RKO (cell line): ENCODE measurements around the gene CDRT15.
A peak's percentile ranks its signal among the peaks of the same experiment; 100 is the strongest.
"Not testable (repeated sequence)": the region's sequence is repeated elsewhere in the genome, so short reads cannot be mapped to it uniquely, and the experiment has no call there.

Experiments
- DNase-seq: peaks from one replicate; pipeline ENCODE4 v3.0.0-alpha.2; 2016; ENCODE audit warnings: low spot score

Gene CDRT15

DNA sequence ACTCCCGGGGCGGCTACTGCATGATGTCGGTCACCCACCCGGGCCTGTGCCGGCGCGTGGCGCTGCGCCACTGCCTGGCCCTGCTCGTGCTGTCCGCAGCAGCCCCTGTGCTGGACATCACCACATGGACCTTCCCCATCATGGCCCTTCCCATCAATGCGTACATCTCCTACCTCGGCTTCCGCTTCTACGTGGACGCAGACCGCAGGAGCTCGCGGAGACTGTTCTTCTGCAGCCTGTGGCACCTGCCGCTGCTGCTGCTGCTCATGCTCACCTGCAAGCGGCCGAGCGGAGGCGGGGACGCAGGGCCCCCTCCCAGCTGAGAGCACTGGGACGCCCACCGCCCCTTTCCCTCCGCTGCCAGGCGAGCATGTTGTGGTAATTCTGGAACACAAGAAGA, 29.8 kb downstream of the CDRT15 start:
- no peak for DNase-seq

DNA sequence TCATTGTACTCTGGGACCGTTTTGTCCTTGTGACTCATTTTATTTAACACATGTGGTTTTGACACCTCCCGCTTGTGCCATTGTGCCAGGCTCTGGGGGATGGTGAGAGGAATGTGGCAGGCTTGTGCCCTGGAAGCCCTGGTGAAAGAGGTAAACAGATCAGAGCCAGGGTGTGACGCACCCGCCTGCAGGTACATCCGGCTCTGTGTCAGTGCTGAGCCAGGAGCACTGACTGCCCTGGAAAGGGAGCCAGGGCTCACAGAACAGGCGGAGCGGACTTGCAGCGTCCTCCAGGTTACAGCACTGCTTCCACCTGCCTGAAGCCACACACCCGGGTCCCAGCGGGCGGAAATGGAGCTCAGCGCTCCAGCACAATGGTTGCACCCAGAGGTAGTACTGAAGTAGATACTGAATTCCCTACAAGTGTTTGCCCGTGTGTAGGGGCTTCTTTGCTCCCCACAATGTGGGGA, 30.6 kb downstream of the CDRT15 start:
- DNase-seq, result no peak

DNA sequence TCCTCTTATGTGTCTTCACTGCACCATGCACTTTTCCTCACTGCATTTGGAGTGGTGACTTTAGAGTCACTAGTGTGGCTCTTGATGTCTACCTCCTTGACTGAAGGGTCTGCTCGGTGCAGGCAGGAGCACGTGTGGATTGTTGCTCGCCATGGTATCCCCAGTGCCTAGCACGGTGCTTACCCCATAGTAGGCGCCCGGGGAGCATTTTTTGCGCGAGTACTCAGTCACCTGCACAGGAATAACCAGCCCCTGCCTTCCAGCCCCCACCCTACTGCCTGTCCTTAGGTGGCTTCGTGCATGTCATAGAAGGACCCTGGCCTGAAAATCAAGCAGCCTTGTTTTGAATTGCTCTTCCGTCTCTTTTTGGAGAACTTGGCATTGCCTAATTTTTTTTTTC, 31.3 kb downstream of the CDRT15 start:
- DNase-seq, result no peak

DNA sequence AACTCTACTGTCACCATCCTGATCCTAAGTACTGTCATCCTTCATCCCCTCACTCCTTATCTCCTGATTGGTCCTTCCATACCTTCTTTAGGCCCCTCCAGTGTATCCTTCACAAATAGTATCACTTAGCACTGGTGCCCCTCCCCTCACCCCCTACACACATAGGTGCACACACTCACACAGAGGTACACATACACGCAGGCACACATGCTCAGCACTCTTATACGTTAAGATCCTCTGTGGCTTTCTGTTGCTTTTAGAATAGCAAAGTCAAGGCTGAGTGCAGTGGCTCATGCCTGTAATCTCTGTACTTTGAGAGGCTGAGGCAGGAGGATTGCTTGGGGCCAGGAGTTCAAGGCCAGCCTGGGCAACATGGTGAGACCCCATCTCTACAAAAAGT, 32.1 kb downstream of the CDRT15 start:
- no peak for DNase-seq

DNA sequence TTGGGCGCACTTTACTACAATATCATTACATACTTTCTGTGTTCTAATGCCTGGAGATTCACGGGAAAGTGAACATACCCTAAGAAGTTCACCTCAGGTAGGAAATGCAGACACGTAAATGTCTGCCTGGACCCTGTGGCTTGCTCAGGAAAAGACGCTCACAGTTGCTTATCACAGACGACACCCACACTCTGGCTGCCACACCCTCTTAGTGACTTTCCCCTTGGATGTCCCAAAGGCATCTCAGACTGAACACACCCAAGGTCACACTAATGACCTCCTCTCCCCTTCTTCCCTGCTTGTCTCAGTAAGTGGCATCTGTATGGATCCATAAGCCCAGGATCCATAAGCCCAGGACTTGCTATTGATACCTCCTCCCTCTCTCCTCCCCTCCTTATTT, 32.6 kb downstream of the CDRT15 start:
- DNase-seq, result no peak

DNA sequence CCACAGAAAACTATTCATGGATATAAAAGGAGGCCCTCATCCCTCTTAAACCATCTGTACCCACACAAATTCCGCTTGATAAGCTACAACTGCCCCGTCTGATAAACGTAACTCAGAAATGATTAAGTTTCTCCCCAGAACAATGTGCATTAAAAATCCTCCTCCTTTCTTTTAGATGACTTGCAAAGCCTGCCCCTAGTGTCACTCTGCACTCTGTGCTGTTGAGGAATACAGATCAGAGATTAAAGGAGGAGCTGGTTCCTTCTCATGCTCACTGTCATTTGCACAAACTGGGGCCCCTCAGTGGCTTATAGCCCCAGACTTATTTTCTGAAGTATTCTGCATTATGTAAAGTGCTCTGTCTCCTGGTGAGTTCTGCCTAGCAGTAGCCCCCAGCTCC, 33.3 kb downstream of the CDRT15 start:
- DNase-seq, result peak; percentile 11

DNA sequence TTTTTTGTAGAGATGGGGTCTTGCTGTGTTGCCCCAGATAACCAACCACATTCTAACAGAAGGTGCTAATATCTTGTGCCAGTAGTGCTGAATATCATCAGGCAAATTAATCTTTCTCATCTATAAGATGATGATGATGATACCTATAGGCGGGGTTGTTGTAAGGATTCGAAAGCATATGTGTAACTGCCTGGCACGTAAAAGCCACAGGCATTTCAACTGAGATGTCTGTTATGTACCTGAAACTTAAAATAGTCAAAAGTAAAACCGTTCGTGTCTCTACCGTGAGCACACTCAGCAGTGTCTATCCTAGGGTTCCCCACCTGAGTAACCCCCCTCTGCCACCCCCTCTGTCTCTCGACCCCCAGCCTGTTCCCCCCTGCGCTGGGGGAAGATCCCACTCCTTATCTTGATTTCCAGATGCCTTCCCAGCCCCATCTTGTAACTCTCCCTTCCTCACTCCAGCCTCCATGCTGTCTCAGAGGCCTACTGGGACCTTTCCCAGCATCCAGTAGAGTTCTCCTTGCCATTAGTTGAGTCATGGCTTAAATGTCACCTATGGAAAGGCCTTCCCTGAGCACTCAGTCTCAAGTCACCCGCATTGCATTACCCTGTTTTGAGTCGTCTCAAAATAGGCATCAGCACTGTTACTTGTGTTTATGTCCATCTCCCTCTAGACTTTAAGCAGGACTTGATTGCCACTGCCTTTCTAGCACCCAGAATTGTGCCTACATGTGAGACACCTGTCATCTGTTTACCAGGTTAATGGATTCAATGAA, 34.1 kb downstream of the CDRT15 start:
- DNase-seq, result no peak

DNA sequence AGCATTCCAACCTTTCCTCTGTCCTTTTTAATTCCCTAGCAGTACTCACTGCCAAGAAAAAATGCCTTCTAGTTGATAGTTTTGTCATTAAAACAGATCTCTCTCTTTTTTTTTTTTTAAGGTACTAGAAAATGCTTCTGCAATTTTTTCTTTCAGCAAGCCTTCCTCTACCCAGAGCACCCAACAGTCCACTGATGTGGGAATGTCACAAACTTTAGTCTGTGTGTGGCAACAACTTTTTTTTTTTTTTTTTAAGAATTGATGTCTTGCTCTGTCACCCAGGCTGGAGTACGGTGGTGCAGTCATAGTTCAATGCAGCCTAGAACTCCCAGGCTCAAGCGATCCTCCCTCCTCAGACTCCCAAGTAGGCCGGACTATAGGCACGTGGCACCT, 34.7 kb downstream of the CDRT15 start:
- DNase-seq, result no peak

DNA sequence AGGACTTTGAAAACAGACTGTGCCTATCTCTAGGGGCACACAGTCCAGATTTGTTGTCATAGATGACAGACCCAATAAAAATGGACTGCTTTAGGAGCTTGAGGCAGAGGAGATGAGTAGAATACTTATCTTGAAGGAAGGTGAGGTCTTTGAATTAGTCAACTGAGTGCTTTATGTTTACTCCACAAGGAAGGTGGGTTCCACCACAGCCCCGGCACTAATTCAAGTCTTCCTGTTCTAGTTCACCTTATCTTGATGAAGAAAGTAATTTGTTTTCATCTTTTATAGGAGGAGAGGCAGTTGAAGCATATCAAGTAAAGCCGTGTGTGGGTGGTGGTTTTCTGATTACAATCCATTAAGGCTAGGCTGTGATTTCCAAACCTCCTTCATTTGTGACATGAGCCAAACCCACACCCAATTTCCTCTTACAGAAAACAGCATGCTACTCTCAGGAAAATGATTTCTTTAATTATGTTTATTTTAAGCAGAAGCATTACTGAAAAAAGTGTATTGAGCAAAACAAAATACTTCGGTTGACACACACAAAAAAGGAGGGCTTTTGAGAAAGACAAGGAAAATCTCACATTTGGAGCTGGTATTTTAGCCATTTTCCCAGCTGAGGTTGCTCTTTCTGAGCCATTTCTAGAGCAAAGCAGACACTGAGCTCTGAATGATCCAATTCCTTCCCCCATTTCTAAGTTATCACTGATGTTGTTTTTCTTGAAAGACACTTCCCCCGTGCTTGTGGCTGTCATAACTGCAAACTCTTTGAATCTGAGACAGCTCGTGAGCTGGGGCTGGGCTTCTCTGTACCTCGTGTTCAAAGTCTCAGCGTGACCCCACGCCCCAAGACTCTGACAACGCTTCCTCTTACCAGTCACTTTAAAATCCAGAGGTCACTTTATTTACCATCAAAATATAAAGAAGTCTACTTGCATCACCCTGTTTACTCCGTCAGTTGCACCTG, 35.4 kb downstream of the CDRT15 start:
- no peak for DNase-seq

DNA sequence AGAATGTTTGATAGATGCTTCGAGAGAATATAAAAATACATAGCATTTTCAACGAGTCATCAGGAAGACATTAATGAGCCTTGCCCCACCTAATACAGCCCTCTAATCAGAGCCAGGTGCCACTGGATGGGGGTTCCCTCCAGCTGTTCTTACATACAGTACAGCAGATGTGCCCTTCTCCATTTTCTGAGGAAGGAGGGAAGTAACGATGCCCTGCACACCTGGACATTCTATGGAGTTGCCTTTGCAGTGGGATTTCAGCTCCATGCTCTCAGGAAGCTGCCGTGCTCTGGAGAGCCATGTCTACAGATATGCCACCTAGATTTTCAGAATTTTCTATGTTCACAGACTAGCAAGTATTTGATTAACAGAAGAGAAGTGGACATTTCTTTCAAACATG, 36.3 kb downstream of the CDRT15 start:
- DNase-seq, result no peak

DNA sequence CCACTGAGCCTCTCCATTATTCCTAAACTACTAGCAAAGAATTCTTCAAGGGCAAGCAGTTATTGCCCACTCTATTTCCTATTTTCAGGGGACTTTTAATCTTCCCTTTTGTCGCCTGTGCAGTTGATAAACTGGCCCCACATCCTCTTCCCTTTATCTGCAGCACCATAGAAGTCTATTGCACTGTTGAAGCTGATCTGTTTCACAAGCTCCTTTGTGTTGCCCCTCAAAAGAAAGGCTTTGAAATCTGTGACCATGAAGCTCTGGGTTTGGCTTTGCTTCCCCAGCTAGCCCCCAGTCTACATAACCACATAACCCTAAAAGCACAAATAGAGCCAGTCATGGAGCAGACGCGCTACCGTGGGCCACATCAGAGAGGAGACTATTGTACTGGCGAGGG, 37.1 kb downstream of the CDRT15 start:
- no peak for DNase-seq

DNA sequence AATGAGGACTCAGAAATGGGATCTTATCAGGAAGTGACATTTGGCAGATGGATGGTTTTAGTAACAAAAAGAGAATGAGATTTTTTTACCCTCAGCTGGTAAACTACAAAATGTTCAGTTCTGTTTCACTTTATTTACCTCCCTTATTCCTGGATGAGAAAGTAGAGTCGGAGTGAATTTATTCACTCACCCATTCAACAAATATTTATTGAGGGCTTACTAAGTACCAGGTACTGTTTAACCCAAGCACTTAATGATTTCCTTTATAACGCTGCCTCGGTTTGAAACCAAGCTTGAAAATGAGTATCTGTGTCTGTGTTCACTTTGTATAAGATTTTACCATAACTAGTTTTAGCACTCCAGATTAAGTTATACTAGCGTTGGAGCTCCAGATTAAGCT, 38.1 kb downstream of the CDRT15 start:
- DNase-seq, result no peak

DNA sequence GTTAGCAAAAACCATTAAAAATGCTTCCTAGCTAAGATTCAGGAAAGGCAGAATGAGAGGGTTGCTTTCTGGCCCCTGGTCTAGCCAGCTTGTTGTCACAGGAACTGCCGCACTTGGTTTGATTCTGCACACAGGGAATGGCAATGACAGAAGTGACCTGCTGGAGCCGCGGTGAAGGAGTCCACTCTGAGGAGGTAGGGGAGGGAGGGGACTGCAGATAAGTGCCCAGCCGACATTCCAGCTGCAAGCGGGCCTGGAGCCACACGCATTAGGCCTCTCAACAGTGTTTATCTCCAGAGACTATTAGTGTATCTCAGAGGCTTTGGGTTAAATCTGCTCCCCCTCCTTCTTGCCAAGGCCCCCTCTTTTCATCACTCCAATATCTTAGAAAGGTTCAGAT, 38.6 kb downstream of the CDRT15 start:
- no peak for DNase-seq

DNA sequence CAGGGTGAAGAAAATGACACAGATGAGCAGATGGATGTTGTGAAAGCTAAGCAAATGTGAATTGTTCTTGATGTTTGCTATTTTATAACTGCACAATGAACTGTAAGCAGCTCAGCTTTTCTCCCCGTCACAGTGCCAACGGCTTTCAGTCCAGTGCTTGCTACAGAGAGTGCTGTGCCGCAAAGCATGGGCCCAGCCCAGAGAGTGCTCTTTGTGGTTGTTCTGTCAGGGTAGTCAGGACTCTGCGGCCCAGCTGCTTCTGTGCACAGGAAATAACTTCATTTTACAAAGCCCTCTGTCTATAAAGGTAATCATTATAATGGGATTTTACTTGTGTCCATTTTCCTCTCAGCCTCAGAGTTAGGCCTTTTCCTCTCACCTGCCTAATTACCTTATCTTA, 39.1 kb downstream of the CDRT15 start:
- DNase-seq, result no peak

DNA sequence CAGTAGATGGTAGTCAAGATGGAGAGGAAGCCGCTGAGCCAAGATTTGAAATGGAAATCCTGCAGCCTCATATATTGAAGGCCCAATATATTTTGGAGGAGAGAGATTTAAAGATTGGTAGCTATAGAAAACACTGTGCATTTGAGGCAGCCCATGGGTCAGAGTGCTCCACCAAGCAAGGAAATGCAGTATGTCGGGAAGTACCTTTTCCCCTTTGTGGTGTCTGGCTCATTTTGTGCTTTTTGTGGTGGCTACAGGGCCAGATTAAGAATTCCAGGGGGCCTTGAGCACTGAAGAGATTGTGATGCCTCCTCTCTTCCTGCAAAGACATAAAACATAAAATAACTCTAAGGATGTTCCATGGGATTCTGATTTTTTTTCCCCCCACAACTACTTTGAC, 39.6 kb downstream of the CDRT15 start:
- no peak for DNase-seq

DNA sequence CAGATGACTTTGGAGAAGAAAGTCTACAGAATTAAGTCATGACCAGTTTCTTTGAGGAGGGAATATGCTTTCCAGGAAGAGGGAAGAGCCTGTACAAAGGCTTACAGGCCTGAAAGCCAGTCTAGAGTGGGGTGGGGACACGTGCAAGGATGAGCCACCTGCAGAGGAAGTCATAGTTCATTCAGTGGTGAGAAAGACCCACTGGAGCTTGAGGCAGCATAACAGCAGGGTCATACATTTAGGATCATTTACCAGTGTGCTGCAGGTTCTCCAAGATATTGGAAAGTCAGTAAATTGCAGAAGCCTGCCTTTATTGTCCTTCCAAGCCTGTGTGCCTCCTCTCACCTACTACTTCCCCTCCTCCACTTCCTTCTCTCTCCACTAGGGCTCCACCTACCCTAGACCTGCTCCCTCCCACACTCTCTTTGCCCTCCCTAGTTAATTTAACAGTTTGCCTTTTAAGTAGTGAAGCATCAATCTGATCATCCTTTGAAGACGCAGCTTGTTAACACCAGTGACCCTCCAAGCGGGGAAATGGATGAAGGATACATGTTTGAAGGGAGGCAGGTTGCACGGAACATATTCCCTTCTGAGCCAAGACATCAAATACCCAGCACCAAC, 40.2 kb downstream of the CDRT15 start:
- no peak for DNase-seq

DNA sequence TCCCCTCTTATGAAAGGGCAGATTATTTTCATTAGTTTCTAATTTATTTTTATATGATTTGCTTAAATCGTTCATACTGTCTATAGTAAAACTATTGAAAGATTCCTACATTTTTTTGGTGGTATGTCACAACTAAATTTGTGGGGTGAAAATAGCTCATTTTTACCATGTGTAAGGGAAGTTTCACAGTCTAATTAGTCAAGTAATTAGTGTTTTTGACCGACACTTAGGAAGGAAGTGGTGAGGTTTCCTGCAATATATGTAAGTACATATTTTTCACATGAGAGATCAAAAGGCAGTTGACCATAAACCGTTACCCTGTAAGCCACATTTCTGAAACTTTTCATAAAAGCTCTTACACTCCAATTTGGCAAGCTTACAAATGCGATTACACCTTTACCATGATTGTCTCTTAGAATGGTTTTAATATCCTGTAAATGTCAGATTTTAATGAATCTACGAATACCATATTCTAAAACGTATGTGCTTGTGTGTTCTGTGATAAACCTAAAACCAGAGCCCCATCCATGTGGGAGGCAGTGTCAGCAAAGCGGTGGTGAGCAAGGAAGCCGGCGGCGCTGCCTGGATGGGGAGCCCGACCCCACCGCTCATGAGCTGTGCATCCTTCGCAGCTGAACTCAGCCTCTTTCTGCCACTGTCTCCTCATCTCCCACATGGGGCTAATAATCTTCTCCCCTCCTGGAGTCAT, 43.9 kb downstream of the CDRT15 start:
- DNase-seq, result not testable (repeated sequence)

DNA sequence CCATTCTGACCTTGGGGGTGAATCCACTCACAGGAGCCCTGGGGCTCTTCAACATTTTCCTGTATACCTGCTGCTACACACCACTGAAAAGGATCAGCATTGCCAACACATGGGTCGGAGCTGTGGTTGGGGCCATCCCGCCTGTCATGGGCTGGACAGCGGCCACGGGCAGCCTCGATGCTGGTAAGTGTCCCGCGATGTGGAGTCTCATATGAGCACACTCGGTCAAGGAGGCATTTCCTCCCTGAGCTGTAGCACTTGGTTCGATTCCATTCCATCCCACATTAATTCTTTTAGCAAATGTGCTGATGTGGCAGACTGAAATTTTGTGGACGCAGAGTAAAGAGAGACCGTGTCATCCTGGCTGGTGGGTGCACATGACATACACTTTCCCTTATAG, 44.6 kb downstream of the CDRT15 start:
- DNase-seq, result not testable (repeated sequence)

DNA sequence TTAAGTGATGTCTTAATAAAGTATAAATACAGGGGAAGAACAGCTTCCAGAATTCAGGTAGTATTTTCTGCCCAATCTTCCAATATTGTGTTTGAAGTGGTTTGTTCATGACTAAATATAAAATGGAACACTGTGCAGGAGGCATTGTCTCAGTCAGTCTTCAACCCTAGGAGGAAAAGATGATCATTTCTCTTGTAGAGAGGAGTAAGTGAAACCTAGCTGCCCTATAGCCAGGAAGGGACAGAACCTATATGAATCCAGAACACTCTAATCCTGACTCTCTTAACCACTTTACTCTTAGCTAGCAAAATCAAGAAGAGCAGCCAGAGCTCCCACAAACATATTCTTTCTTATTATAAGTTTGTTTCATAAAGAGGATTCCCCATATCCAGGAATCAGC, 45.2 kb downstream of the CDRT15 start:
- DNase-seq, result not testable (repeated sequence)

DNA sequence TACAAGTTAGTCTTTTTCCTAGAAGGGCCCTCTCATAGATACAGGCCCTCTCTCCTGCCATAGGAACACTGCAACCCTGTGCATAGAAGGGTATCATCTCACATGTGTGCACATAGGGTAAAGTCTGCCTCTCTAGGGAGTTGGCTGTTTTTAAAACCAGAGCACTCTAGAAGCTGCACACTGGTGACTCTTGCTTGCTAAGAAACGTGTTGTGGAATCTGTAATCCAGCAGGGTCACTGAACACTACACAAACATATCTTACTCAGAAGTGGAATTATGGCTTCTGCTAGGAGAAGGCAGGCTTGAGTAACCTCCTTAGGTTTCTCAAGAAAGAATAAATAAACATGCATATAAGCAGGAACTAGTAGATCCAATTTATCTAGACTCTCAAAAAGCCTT, 45.9 kb downstream of the CDRT15 start:
- not testable (repeated sequence) for DNase-seq

DNA sequence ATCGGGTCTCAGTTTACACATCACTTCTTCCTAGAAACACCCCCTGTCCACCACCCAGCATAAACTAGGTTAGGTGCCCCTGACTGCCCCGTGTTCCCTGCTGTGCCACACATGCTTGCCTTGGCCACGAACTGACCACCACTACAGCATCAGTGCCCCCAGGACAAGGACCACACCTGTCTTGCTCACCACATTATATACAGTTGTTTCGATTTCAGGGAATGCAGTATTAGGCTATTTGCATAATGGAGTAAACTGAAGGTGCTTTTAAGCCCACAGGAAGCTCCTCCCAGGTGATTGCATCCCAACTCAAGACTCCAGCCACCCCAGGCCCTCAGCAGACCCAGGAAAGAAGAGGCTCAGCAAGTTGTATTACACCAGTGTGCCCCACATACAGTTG, 50.2 kb downstream of the CDRT15 start:
- not testable (repeated sequence) for DNase-seq
